ENCODE data around the gene NRK.
"Not testable (repeated sequence)": the region's sequence is repeated elsewhere in the genome, so short reads cannot be mapped to it uniquely, and the experiment has no call there.

NRK gene, protein sequence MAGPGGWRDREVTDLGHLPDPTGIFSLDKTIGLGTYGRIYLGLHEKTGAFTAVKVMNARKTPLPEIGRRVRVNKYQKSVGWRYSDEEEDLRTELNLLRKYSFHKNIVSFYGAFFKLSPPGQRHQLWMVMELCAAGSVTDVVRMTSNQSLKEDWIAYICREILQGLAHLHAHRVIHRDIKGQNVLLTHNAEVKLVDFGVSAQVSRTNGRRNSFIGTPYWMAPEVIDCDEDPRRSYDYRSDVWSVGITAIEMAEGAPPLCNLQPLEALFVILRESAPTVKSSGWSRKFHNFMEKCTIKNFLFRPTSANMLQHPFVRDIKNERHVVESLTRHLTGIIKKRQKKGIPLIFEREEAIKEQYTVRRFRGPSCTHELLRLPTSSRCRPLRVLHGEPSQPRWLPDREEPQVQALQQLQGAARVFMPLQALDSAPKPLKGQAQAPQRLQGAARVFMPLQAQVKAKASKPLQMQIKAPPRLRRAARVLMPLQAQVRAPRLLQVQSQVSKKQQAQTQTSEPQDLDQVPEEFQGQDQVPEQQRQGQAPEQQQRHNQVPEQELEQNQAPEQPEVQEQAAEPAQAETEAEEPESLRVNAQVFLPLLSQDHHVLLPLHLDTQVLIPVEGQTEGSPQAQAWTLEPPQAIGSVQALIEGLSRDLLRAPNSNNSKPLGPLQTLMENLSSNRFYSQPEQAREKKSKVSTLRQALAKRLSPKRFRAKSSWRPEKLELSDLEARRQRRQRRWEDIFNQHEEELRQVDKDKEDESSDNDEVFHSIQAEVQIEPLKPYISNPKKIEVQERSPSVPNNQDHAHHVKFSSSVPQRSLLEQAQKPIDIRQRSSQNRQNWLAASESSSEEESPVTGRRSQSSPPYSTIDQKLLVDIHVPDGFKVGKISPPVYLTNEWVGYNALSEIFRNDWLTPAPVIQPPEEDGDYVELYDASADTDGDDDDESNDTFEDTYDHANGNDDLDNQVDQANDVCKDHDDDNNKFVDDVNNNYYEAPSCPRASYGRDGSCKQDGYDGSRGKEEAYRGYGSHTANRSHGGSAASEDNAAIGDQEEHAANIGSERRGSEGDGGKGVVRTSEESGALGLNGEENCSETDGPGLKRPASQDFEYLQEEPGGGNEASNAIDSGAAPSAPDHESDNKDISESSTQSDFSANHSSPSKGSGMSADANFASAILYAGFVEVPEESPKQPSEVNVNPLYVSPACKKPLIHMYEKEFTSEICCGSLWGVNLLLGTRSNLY (N-terminal part only)

GRCh38 chrX:105822138-105823091 is at the start of gene NRK:
Gene NRK (plus strand): TSS chrX:105822539. CDS start chrX:105822846, 307 bp downstream.
- DNase-seq: no peak
- Histone ChIP-seq H3K27me3 (ENCODE audit: insufficient read depth, low read depth, severe bottlenecking) (peaks cover 70% of the 10 kb centered on the region), H3K9me3 (ENCODE audit: severe bottlenecking) (no peaks in the 10 kb centered on the region), H3K27ac (no peak within 1 kb of the TSS), H3K4me3 (ENCODE audit: low read depth, low read length) (no peak within 1 kb of the TSS), H3K36me3 (no peaks in the 10 kb centered on the region)
- TF ChIP-seq, protein P1, sequence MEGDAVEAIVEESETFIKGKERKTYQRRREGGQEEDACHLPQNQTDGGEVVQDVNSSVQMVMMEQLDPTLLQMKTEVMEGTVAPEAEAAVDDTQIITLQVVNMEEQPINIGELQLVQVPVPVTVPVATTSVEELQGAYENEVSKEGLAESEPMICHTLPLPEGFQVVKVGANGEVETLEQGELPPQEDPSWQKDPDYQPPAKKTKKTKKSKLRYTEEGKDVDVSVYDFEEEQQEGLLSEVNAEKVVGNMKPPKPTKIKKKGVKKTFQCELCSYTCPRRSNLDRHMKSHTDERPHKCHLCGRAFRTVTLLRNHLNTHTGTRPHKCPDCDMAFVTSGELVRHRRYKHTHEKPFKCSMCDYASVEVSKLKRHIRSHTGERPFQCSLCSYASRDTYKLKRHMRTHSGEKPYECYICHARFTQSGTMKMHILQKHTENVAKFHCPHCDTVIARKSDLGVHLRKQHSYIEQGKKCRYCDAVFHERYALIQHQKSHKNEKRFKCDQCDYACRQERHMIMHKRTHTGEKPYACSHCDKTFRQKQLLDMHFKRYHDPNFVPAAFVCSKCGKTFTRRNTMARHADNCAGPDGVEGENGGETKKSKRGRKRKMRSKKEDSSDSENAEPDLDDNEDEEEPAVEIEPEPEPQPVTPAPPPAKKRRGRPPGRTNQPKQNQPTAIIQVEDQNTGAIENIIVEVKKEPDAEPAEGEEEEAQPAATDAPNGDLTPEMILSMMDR (IDR thresholded peaks at IDR 0.05; ENCODE audit: low read depth, low read length): no peak

DNA sequence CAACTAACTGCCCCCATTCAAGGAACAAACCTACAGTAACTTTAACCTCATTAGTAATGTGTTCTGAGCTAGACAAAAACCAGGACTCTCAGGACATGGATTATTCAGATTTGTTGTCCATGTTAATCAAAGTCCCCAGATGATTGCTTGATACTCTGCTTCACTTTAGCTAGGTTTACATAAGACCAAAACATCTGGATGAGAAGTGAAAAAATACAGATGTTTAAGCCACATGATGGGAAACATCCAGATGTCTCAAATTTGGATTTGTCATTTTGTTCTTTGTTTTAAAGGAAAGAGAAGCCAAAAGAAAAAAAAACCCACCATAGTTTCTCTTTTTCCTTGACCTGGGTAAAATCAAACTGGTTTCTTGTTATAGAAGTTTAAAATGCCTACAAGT is 48.5 kb upstream of the NRK start:
- Histone ChIP-seq H3K36me3 (no peaks in the 10 kb centered on the region), H3K9me3 (ENCODE audit: severe bottlenecking) (no peaks in the 10 kb centered on the region), H3K4me3 (ENCODE audit: low read depth, low read length) (no peak overlapping the region), H3K27ac (no peak overlapping the region), H3K27me3 (ENCODE audit: insufficient read depth, low read depth, severe bottlenecking) (peaks cover 50% of the 10 kb centered on the region)
- DNase-seq: no peak
- TF ChIP-seq, protein P1 (IDR thresholded peaks at IDR 0.05; ENCODE audit: low read depth, low read length): no peak

- no peak for DNase-seq
- TF ChIP-seq, protein P1 (IDR thresholded peaks at IDR 0.05; ENCODE audit: low read depth, low read length): no peak
- no peaks in the 10 kb centered on the region for H3K36me3 ChIP-seq
- no peak overlapping the region for H3K27ac ChIP-seq
- no peaks in the 10 kb centered on the region for H3K9me3 ChIP-seq (ENCODE audit: severe bottlenecking)
- H3K27me3 ChIP-seq (ENCODE audit: insufficient read depth, low read depth, severe bottlenecking): peaks cover 49% of the 10 kb centered on the region
- no peak overlapping the region for H3K4me3 ChIP-seq (ENCODE audit: low read depth, low read length)
These were observed 46.7 kb upstream of the NRK start for GRCh38 chrX:105775679-105776078.

DNA sequence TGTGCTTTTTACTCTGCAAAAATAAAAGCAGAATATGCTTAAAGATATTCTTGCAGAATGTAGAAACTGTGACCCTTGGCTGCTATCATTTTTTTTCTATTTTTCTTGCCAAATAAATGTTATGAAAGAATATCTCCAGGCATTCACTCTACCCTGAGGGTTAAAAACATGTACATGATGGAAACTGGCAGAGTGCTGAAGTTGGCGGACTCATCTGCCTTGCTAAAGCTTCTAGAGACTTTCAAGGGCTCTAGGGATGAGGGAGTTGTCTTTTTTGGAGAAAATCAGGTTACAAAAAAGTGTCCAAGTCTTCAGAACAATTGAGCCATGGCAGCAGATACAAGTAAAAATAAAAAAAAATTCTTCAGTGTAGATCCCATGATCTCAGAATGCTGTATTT is 40.5 kb upstream of the NRK start:
- H3K9me3 ChIP-seq (ENCODE audit: severe bottlenecking): no peaks in the 10 kb centered on the region
- H3K4me3 ChIP-seq (ENCODE audit: low read depth, low read length): no peak overlapping the region
- peaks cover 20% of the 10 kb centered on the region for H3K27me3 ChIP-seq (ENCODE audit: insufficient read depth, low read depth, severe bottlenecking)
- no peak overlapping the region for H3K27ac ChIP-seq
- DNase-seq: no peak
- TF ChIP-seq, protein P1 (IDR thresholded peaks at IDR 0.05; ENCODE audit: low read depth, low read length): no peak
- H3K36me3 ChIP-seq: no peaks in the 10 kb centered on the region

GRCh38 chrX:105796877-105797276 is 25.5 kb upstream of the NRK start:
- not testable (repeated sequence) for H3K9me3 ChIP-seq (ENCODE audit: severe bottlenecking); H3K36me3 ChIP-seq; H3K4me3 ChIP-seq (ENCODE audit: low read depth, low read length); DNase-seq; H3K27ac ChIP-seq
- peaks cover 11% of the 10 kb centered on the region for H3K27me3 ChIP-seq (ENCODE audit: insufficient read depth, low read depth, severe bottlenecking)
